CD8-positive, alpha-beta memory T cell (primary cell): ENCODE measurements around the gene VSTM1. TPM values are rescaled to one million over a fixed set of nuclear protein-coding genes. Genes with fewer than 3 reads are reported as not detected.
"Not testable (repeated sequence)": the region's sequence is repeated elsewhere in the genome, so short reads cannot be mapped to it uniquely, and the experiment has no call there.

Experiments used
- CTCF ChIA-PET: fragments of 350-600 bp; sonication (Branson Sonifier 250); formaldehyde crosslinking; loops from one replicate; lab custom pipeline; 2021; ENCODE audit warnings: antibody characterized with exemption; lab: Charles Lee
- POLR2A ChIA-PET: fragments of 350-600 bp; sonication (Branson Sonifier 250); formaldehyde crosslinking; loops from one replicate; lab custom pipeline; 2021; ENCODE audit warnings: antibody characterized with exemption; lab: Charles Lee
- DNase-seq, 5 donors: peaks; one replicate each; pipeline versions ENCODE4 v3.0.0 to v3.0.0-alpha.2; 2020 to 2022; ENCODE audit warnings: mixed read lengths in 1 of 5
- H3K27ac ChIP-seq: one replicate; pipeline ENCODE4 v1.7.0; 2013; ENCODE audit warnings: low read depth, mild to moderate bottlenecking, low read length, moderate library complexity
- H3K27me3 ChIP-seq: 2 replicates; pipeline ENCODE4 v1.7.0; 2013; ENCODE audit warnings: low read length, mild to moderate bottlenecking; ENCODE audit not compliant: insufficient read depth, poor library complexity, severe bottlenecking
- H3K36me3 ChIP-seq: 2 replicates; pipeline ENCODE4 v1.7.0; 2013; ENCODE audit warnings: mild to moderate bottlenecking, low read length, moderate library complexity; ENCODE audit not compliant: insufficient read depth
- H3K4me1 ChIP-seq: 2 replicates; pipeline ENCODE4 v1.7.0; 2013; ENCODE audit warnings: mild to moderate bottlenecking, low read length, moderate library complexity; ENCODE audit not compliant: insufficient read depth
- H3K4me3 ChIP-seq: 2 replicates; pipeline ENCODE4 v1.7.0; 2013; ENCODE audit warnings: mild to moderate bottlenecking, low read length
- H3K9me3 ChIP-seq: 2 replicates; pipeline ENCODE4 v1.7.0; 2013; ENCODE audit warnings: mild to moderate bottlenecking, low read length
- H3K27ac Mint-ChIP-seq, 8 donors: one replicate each; pipeline ENCODE4 v1.8.0; 2020 to 2021; ENCODE audit warnings: mixed read lengths in 8 of 8, mild to moderate bottlenecking in 6 of 8, inconsistent platforms in 3 of 8, moderate library complexity in 3 of 8
- H3K27me3 Mint-ChIP-seq, 2 donors: one replicate each; pipeline ENCODE4 v1.8.0; 2020 to 2021; ENCODE audit warnings: mixed read lengths in 2 of 2, mild to moderate bottlenecking in 1 of 2, moderate library complexity in 1 of 2
- H3K36me3 Mint-ChIP-seq, 3 donors: one replicate each; pipeline ENCODE4 v1.8.0; 2020 to 2021; ENCODE audit warnings: mixed read lengths in 3 of 3, inconsistent platforms in 1 of 3, mild to moderate bottlenecking in 1 of 3
- H3K4me1 Mint-ChIP-seq, 3 donors: one replicate each; pipeline ENCODE4 v1.8.0; 2020 to 2021; ENCODE audit warnings: mixed read lengths in 3 of 3, inconsistent platforms in 1 of 3, mild to moderate bottlenecking in 1 of 3
- H3K4me3 Mint-ChIP-seq, 7 donors: one replicate each; pipeline ENCODE4 v1.8.0; 2020 to 2021; ENCODE audit warnings: mixed read lengths in 7 of 7, mild to moderate bottlenecking in 6 of 7, moderate library complexity in 4 of 7, inconsistent platforms in 2 of 7
- H3K9me3 Mint-ChIP-seq, 5 donors: one replicate each; pipeline ENCODE4 v1.8.0; 2020 to 2022; ENCODE audit warnings: mixed read lengths in 5 of 5, mild to moderate bottlenecking in 3 of 5, moderate library complexity in 2 of 5, inconsistent platforms in 1 of 5
- polyA plus RNA-seq: library from polyadenylated mRNA; unstranded; fragments of 300-500 nt; fragmentation: Illumina TruSeq; gene quantifications from one replicate; pipeline ENCODE4 v1.2.3, GENCODE V29; 2021
- total RNA-seq, 2 experiments: library from RNA; stranded (reverse); gene quantifications; one replicate each; pipeline ENCODE4 v1.2.3, GENCODE V29; 2021

Gene VSTM1
- total and polyA plus RNA-seq, 3 experiments from 2014 or later = not detected

DNA sequence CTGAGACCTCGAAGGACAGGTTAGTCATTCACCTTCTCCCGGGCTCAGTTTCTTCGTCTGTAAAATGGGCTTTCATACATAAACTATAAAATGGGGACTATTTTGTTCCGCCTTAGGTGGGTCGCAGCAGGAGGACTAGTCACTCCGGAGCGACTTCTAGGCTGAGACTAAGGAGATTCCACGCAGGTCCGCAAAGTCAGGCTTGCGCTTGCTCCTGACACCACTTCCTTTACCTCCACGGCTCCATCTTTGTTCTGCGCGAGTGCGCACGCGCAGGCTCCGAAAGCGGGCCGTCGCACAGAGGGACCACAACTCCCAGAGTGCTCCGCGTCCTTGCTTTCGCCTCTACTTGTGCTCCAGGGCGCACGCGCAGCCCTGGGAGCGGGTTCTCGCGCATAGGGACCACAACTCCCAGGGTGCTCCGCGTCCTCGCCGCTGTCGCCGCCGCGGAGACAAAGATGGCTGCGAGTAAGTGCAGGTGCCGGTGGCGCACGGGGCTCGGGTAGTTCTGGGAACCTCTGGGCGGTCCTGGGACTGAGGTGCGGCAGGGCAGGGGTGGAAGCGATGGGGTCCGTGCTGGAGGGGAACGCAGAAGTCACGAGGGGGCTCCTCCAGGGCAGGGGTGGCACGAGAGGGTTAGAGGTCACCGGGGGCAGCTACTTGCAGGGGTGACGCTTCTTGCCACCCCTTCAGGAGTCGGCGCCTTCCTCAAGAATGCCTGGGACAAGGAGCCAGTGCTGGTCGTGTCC lies 38.9 kb upstream of the VSTM1 start, which contains the start of gene NDUFA3:
TSS of gene NDUFA3 (plus strand) at position 435 of the 749 bp plus-strand sequence. CDS start at position 459, 24 bp downstream.
- POLR2A ChIA-PET = interaction anchor here (0.5 to 2.8 kb wide), 5 partner anchors 12 to 1177 kb away, joined by 3 to 19 read pairs (median 5); partner anchors contain the start of genes LENG8, MBOAT7, PRPF31 and TFPT
- peak within 1 kb of the TSS; percentile 76 for H3K27ac ChIP-seq
- peak within 1 kb of the TSS; percentile 91 for H3K4me3 ChIP-seq
- peaks cover 11% of the 10 kb centered on the region for H3K4me1 ChIP-seq
- no peaks in the 10 kb centered on the region for H3K27me3 Mint-ChIP-seq
- H3K4me1 Mint-ChIP-seq = peaks cover 21 to 37% (median 30%) of the 10 kb centered on the region in 3 donors
- no peaks in the 10 kb centered on the region for H3K27me3 ChIP-seq
- DNase-seq = peak; percentile 96 to 100 (median 97)
- peak within 1 kb of the TSS; percentile 65 to 99 (median 97) for H3K27ac Mint-ChIP-seq
- CTCF ChIA-PET = no interaction called here
- no peaks in the 10 kb centered on the region for H3K9me3 ChIP-seq
- peak within 1 kb of the TSS; percentile 86 to 100 (median 98) for H3K4me3 Mint-ChIP-seq
- H3K36me3 ChIP-seq = peaks cover 6% of the 10 kb centered on the region
- H3K9me3 Mint-ChIP-seq = no peaks in the 10 kb centered on the region
- H3K36me3 Mint-ChIP-seq = peaks cover 0 to 34% (median 0%) of the 10 kb centered on the region in 3 donors

DNA sequence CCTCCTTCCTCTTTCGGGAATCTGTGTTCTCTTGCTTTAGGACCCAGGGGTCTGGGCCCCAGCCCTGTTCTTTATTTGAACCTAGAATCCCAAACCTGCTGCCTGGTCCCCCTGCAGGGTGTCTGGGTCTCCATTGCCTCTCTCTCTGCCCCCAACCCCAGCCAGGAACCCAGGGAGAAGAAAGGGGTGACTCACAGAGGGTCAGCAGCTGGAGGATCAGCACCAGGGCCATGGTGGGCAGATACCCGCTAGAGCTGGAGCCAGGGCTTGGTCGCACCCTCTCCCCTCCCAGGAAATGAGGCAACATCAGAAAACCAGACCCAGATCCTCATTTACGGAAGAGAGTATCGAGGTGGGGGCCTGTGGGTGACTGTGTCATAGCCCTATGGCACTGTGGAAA lies 36.9 kb upstream of the VSTM1 start, which contains the start of gene OSCAR:
TSS of gene OSCAR (minus strand) at position 243 of the 400 bp plus-strand sequence. CDS start at position 232, 11 bp downstream.
- no peaks in the 10 kb centered on the region for H3K9me3 ChIP-seq
- no peak within 1 kb of the TSS for H3K4me3 ChIP-seq
- no peaks in the 10 kb centered on the region for H3K27me3 ChIP-seq
- Mint-ChIP-seq H3K4me3 (peak within 1 kb of the TSS in 5 of 7 donors; percentile 2 to 90 (median 57)), H3K27me3 (peaks cover 0 to 2% of the 10 kb centered on the region in 2 donors), H3K9me3 (peaks cover 0 to 2% (median 0%) of the 10 kb centered on the region in 5 donors), H3K36me3 (peaks cover 0 to 15% (median 0%) of the 10 kb centered on the region in 3 donors), H3K4me1 (peaks cover 22 to 44% (median 38%) of the 10 kb centered on the region in 3 donors), H3K27ac (peak within 1 kb of the TSS in 7 of 8 donors; percentile 47 to 82 (median 73))
- POLR2A ChIA-PET = no interaction called here
- H3K27ac ChIP-seq = no peak within 1 kb of the TSS
- peaks cover 23% of the 10 kb centered on the region for H3K4me1 ChIP-seq
- H3K36me3 ChIP-seq = no peaks in the 10 kb centered on the region
- CTCF ChIA-PET = no interaction called here
- DNase-seq = no peak

DNA sequence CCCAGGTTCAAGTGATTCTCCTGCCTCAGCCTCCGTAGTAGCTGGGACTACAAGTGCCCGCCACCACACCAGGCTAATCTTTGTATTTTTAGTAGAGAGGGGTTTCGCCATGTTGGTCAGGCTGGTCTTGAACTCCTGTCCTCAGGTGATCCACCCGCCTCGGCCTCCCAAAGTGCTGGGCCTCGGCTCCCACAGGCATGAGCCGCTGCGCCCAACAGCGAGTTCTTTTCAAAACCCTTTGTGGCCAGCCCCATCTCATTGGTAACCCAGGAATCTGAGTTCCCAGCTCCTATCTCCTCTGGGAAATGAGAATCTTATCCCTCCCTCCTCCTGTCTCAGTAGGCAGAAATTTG lies 36.2 kb upstream of the VSTM1 start:
- H3K27me3 Mint-ChIP-seq, H3K27me3 ChIP-seq, CTCF ChIA-PET, H3K4me3 ChIP-seq, H3K27ac ChIP-seq, POLR2A ChIA-PET, DNase-seq, H3K36me3 ChIP-seq, H3K9me3 Mint-ChIP-seq, H3K9me3 ChIP-seq, H3K4me3 Mint-ChIP-seq, H3K36me3 Mint-ChIP-seq: not testable (repeated sequence)
- peaks cover 22 to 39% (median 37%) of the 10 kb centered on the region in 3 donors for H3K4me1 Mint-ChIP-seq
- peak overlapping the region in 1 of 8 donors; percentile 4 for H3K27ac Mint-ChIP-seq
- H3K4me1 ChIP-seq = peaks cover 23% of the 10 kb centered on the region

- H3K4me1 Mint-ChIP-seq = peaks cover 21 to 39% (median 34%) of the 10 kb centered on the region in 3 donors
- Histone ChIP-seq H3K36me3 (no peaks in the 10 kb centered on the region), H3K27me3 (no peaks in the 10 kb centered on the region), H3K27ac (no peak overlapping the region), H3K4me1 (peaks cover 23% of the 10 kb centered on the region), H3K9me3 (no peaks in the 10 kb centered on the region), H3K4me3 (no peak overlapping the region)
- H3K27ac Mint-ChIP-seq = peak overlapping the region in 1 of 8 donors; percentile 4
- peak overlapping the region in 1 of 7 donors; percentile 4 for H3K4me3 Mint-ChIP-seq
- POLR2A ChIA-PET = no interaction called here
- DNase-seq = no peak
- H3K9me3 Mint-ChIP-seq = peaks cover 0 to 2% (median 0%) of the 10 kb centered on the region in 5 donors
- peaks cover 1 to 5% of the 10 kb centered on the region in 2 donors for H3K27me3 Mint-ChIP-seq
- CTCF ChIA-PET = no interaction called here
- H3K36me3 Mint-ChIP-seq = peaks cover 0 to 4% (median 0%) of the 10 kb centered on the region in 3 donors
These were observed 35.6 kb upstream of the VSTM1 start for GRCh38 chr19:54099190-54099902.

DNA sequence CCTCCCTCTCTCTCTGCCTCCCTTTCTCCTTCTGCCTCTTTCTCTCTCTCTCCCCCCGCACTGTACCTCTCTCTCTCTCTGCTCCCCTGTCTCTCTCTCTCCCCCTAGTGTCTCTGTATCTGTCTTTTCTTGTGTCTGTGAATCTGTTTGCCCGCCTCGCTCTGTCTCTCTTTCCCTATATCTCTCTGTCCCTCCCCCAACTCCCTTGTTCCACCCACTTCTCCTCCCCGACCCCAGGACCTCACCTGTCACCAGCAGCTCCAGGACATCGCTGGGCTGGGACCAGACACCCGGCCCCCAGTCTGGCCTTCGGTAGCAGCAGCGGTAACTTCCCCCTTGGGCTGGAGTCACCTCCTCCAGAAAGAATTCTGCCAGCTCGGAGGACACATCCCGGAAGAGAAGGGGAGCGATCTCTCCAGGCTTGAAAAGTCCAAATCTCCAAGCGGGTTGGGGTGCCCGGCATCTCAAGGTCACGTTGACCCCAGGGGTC lies 33.0 kb upstream of the VSTM1 start:
- H3K27ac Mint-ChIP-seq = peak overlapping the region; percentile 35 to 92 (median 78)
- Histone ChIP-seq H3K4me3 (no peak overlapping the region), H3K27ac (no peak overlapping the region), H3K4me1 (peaks cover 11% of the 10 kb centered on the region), H3K36me3 (no peaks in the 10 kb centered on the region), H3K9me3 (no peaks in the 10 kb centered on the region), H3K27me3 (no peaks in the 10 kb centered on the region)
- peaks cover 0 to 5% (median 0%) of the 10 kb centered on the region in 5 donors for H3K9me3 Mint-ChIP-seq
- POLR2A ChIA-PET = interaction anchor here (1.5 to 2.7 kb wide), 2 partner anchors 18 to 40 kb away, joined by 5 to 14 read pairs; partner anchors contain the start of genes CNOT3, PRPF31 and TFPT
- H3K36me3 Mint-ChIP-seq = no peaks in the 10 kb centered on the region
- peaks cover 9 to 10% of the 10 kb centered on the region in 2 donors for H3K27me3 Mint-ChIP-seq
- DNase-seq = peak in 2 of 5 donors; percentile 35 to 54
- peak overlapping the region; percentile 30 to 88 (median 72) for H3K4me3 Mint-ChIP-seq
- H3K4me1 Mint-ChIP-seq = peaks cover 13 to 27% (median 24%) of the 10 kb centered on the region in 3 donors
- CTCF ChIA-PET = interaction anchor here (1.4 to 1.8 kb wide), 2 partner anchors 11 to 40 kb away, joined by 4 to 5 read pairs; partner anchors contain the start of gene CNOT3

GRCh38 chr19:54095859-54096616 lies 32.3 kb upstream of the VSTM1 start:
- ChIA-PET CTCF (interaction anchor here (0.8 to 1.8 kb wide), 3 partner anchors 10 to 255 kb away, joined by 4 to 5 read pairs (median 4); partner anchors contain the start of gene CNOT3), POLR2A (interaction anchor here (0.9 to 2.7 kb wide), 3 partner anchors 19 to 1243 kb away, joined by 3 to 14 read pairs (median 5); partner anchors contain the start of genes CNOT3, KMT5C, PRPF31 and TFPT)
- not testable (repeated sequence) for H3K36me3 Mint-ChIP-seq, H3K9me3 ChIP-seq, H3K27ac ChIP-seq, H3K36me3 ChIP-seq, H3K27me3 ChIP-seq, H3K9me3 Mint-ChIP-seq
- peaks cover 11% of the 10 kb centered on the region for H3K4me1 ChIP-seq
- peaks cover 9 to 13% of the 10 kb centered on the region in 2 donors for H3K27me3 Mint-ChIP-seq
- peak; percentile 38 to 73 (median 42) for DNase-seq
- H3K4me1 Mint-ChIP-seq = peaks cover 9 to 24% (median 20%) of the 10 kb centered on the region in 3 donors
- H3K27ac Mint-ChIP-seq = peak overlapping the region; percentile 58 to 98 (median 80)
- H3K4me3 Mint-ChIP-seq = peak overlapping the region; percentile 69 to 88 (median 83)
- peak overlapping the region; percentile 36 for H3K4me3 ChIP-seq
